NCI-H460 (cell line): ENCODE measurements around the gene CILP. TPM values are rescaled to one million over a fixed set of nuclear protein-coding genes. Genes with fewer than 3 reads are reported as not detected.
"Not testable (repeated sequence)": the region's sequence is repeated elsewhere in the genome, so short reads cannot be mapped to it uniquely, and the experiment has no call there.

Source experiments
- DNase-seq: peaks from one replicate; pipeline ENCODE4 v3.0.0-alpha.2; 2016; ENCODE audit warnings: low read depth; ENCODE audit errors: extremely low read depth
- polyA plus RNA-seq: library from polyadenylated mRNA; depleted of rRNA; stranded (reverse); fragments of >200 nt; gene quantifications from 2 replicates; pipeline ENCODE4 v1.2.3, GENCODE V29; 2014; cell fraction: nucleus; rRNA removed
- total RNA-seq: library from RNA; depleted of rRNA; stranded (reverse); fragments of >200 nt; shearing (Covaris generic); gene quantifications from 2 replicates; pipeline ENCODE4 v1.2.3, GENCODE V29; 2014; rRNA removed

CILP gene
- not detected in 2 replicates for total RNA-seq
- polyA plus RNA-seq, result not detected in 2 replicates

DNA sequence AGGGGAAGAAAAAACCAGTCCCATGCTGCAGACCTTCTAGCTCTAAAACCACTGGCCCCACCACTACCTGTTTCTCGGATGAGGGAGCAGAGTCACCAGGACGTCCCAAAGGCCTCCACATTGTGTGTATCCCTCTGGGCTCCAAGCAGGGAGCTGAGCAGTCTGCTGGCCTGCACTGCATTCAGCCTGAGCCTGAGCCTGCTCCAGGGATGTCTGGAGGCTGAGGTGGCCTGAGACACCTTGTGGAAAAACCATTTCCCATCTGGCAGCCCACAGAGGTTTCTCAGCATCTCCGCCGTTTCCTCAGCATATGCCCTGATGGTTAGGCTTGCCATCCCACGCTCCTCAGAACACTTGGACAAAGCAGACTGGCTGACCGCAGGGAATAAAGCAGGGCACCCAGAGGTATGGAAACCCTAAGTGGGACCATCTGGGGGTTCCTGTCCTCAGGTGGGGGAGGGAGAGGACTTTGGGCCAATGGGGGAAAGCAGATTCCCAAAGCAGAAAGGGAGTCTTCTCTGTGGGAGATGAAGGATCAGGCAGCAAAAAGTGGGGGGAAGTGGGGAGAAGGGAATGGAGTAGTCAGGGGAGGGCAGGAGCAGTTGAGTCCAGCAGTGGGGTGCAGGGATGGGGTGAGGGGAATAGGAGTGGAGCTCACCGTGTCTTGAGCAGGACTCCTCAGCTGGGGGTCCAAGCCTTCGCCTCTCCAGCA is at the start of gene CILP:
CILP (minus strand) TSS at position 704 of the 712 bp plus-strand sequence. CDS start 1,718 bp downstream, outside the sequence.
- DNase-seq, result no peak

DNA sequence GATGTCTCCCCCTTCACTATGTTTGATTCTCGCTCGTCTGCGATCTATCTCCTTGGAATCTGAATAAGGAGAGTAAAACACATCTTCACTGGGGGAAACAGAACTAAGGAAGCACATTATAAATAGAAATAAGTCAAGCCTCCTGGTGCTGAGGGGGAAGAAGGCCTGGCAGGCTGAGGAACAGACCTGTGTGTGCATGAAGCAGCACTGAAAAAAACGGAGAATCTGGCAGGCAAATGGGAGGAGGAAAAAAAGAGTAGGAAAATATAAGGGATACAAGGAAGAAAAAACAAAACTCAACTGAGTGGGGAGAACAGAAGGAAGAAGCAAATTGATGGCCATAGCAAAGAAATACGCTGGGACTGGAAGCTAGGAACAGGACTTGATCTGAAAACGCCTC is 49.7 kb upstream of the CILP start:
- DNase-seq, result no peak

- DNase-seq, result no peak
Observed at GRCh38 chr15:65259367-65259797, 48.1 kb upstream of the CILP start.

DNA sequence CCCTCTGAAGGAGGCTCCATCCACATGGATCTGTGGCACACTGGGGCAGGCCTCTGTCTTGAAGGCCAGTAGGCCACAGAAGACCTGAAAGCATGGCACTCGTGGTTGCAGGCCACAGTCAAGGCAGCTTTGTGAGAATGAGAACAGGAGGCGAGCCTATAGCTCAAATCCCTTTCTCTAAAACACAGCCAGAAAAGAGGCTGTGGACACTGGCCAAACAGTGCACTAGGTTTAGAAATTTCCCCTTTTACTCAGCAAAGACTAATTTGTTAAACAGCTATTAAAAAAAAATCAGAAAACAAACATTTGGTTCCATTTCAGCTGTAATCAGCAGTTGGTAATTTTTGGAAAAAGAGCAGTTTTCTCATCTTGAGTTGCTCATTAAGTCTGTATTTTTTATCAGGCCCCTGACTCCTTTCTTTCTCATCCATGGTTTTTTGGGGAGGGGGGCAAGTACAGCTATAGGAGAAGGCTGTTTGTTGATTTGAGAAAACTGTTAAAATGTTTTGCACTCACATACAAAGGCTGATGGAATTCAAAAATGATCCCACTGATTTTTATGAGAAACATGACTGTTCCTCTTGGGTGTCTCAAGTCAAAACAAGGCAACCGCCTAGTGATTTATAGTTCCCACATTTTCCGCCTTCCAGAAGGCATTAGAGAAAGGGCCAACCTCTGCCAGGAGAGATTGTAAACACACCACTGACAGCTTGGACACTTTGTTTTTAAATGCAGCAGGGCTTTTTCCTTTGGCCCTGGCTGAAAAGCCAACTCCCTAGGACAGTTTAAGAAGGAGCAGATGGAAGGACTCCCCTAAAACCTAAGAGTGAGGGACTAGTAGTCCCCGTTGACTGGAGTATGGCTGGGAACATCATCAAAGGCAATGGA is 47.3 kb upstream of the CILP start:
- no peak for DNase-seq

DNA sequence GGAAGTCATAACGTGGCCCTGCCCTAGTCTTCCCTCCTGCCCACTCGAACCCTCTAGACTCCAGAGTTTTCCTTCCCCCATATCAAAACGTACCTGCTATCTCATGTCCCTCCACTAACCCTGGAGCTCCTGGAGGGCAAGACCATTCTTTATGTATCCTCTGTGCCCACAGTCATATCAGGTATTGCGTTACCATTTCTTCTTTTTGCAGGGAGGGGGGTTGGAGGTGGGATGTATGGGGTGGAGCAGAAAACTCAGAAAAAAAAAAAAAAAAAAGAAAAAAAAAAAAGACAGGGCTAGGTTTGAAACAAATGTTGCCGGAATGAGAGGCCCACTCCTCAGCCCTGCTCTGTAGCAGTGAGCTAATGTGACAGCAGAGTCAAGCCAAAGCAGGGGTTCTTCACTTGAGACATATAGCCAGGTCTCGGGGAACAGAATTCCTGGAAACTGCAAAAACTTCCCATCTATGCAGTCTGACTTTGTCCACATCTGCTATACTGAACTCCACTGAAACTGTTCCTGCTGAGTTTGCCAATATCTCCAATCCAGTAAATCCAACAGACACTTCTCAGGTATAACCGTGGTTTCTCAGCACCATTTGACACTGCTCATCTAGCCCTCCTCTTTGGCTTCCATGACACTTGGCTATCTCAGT is 44.3 kb upstream of the CILP start:
- no peak for DNase-seq

DNA sequence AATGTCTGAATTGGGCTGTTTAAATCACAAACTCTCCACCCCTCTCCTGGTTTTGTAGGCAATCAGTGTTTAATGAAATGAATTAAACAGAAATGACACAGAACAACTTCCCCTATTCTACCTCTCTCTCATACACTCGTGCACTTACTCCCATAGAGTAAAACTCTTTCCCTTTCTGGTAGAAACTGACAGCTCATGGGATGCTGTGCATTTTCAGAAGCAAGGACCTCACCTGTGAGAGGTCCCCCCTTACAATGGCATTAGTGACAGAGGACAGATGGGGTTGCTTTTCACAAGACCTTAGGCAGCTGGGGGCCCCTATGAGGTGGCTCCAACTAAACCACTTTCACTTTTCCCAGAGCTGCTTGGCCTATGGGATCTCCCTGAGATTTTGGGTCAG is 43.5 kb upstream of the CILP start:
- DNase-seq, result no peak

DNA sequence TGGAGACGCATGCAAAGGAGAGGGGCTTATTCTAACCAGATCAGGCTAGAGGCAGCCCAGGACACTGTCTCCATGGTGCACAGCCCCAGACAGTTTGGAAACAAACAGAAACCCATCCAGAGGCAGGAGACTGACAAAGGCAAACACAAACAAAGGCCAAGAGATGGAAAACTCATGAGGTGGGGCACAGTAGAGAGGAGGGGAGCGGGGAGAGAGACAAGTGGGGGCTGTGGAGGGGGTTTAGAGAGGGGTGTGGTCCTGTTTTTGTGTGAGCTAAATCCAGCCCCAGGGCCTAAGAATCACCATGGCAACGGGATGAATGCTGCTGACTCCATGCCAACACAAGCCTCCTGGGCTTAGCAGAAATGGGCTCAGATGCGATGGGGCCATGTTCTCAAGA is 43.1 kb upstream of the CILP start:
- DNase-seq, result no peak

GRCh38 chr15:65249641-65250040 is 38.4 kb upstream of the CILP start:
- DNase-seq, result no peak

DNA sequence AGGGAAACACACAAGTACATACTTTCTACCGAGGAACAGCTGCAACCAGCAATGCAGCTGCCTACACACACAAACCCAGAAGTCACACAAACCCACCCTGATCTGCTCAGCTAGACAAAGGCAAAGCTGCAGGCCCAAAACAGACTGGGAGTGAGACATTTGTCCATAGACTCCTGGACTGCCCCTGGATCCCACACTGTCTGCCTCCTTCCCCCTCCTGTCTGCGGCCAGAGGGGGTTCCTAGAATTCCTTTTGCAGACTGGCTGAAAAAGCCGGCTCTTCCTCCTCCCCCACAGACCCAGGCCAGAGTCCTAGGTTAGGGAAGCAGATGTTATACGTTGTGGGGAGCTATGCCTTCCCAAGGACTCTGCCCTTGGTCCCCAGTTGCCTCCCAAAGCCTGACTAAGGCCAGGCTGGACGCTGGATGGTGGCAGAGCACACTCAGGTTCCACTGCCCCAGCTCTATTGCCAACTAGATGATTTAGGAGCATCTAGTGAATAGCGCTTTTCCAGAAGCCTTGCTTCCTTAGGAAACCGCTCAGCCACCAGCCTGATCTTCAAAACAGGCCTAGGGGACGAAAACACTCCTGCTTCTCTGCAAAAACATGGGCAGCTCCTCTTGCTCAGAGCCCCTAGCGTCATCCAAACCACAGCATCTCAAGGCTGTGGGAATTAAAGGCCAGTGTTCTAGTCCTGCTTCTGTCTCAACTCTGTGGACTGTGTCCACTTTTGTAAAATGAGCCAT is 37.4 kb upstream of the CILP start:
- DNase-seq, result no peak

GRCh38 chr15:65246939-65247338 is 35.7 kb upstream of the CILP start:
- no peak for DNase-seq

DNA sequence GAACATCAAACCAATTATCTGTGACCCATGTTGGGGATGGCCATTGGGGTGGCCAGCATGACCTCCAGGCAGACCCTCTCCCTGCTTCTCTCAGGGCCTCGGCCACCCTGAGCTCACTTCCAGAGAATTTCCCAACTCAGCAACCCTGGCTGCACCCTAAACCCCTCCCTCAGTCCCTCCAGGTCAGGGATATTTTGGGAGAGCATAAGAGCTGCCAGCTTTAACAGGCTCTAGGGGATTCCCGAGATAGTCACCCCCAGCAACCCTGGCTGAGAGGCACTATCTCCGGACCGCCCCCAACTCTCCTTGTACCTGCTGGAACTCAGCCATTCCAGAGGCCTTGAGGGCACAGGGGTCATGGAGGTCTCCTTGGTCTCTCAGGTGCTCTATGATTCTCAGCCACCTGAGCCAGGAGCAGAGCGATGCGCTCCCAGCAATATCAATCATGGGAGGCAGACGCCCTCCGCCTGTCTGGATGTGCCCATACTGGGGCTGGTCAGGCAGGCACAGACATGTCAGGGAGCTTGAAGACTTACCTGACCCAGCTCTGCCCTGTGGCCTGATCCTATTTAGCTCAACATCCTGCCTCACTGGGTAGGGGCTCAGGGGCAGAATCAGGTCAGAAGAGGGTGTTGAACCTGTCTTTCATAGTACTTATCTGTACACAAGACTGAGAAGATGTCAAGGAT is 34.9 kb upstream of the CILP start:
- no peak for DNase-seq

DNA sequence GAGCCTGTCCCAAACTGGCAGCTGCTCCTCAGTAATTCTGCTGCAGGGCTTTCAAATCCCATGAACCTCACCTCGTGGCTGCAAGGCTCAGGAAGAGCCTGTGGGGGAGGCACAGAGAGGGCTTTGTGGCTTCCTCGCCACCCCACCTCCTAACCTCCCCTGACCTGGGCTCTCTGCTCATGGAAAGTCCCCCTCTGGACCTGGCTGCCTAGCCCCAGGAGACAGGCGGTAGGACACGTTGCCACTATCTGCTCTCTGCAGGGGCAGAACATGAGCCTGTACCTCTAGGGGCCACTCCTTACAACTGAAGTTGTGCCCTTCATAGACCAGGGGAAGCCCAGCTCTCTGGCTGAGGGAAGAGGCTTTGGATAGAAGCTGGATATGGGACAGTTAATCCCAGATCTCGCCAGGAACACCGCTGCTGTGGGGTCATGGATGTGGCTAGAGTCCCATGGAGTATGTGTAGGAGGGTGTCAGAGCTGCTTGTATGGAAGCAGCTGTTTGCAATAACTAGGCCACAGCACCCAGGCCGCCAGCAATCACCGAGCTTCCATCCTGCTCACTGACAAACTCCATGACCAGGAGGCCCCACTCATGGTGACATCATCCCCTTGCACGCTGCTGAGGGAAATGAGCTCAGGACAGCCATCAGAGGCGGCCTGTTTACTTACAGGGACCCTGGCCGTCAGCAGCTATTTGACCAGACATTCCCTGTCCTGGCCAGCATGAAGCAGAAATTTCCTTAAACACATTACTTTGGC is 34.0 kb upstream of the CILP start:
- DNase-seq, result no peak

GRCh38 chr15:65244638-65245037 is 33.4 kb upstream of the CILP start:
- DNase-seq, result no peak

DNA sequence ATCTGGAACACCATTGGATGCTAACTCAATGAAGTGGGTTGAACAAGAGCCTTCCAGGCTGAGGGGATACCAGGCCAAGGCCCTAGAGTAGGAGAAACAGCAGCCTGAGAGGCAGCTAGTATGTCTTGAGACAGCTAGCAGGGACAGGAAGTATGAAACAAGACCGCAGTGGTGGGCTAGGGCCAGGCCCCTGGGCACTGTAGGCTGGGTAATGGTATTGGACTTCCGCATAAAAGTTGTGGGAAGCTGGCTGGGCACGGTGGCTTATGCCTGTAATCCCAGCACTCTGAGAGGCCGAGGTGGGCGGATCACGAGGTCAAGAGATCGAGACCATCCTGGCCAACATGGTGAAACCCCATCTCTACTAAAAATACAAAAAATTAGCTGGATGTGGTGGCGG is 25.2 kb upstream of the CILP start:
- DNase-seq, result not testable (repeated sequence)

- DNase-seq, result no peak
Observed at GRCh38 chr15:65233696-65234095, 22.4 kb upstream of the CILP start.

GRCh38 chr15:65232520-65232919 is 21.2 kb upstream of the CILP start:
- no peak for DNase-seq

- no peak for DNase-seq
Observed at GRCh38 chr15:65231306-65231705, 20.0 kb upstream of the CILP start.

DNA sequence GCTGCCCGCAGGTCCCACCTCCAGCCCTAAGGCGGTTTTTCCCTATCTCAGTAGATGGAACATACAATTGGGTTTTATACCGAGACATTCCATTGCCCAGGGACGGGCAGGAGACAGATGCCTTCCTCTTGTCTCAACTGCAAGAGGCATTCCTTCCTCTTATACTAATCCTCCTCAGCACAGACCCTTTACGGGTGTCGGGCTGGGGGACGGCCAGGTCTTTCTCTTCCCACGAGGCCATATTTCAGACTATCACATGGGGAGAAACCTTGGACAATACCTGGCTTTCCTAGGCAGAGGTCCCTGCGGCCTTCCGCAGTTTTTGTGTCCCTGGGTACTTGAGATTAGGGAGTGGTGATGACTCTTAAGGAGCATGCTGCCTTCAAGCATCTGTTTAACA is 15.6 kb upstream of the CILP start:
- not testable (repeated sequence) for DNase-seq

- no peak for DNase-seq
Observed at GRCh38 chr15:65226221-65226620, 14.9 kb upstream of the CILP start.
